Bone marrow (tissue), 2 donors: ENCODE data around the gene ROBO1.
"Not testable (repeated sequence)": the region's sequence is repeated elsewhere in the genome, so short reads cannot be mapped to it uniquely, and the experiment has no call there.

Experiments used
- DNase-seq, 2 donors: peaks; one replicate each; lab custom pipeline; 2025; lab: John Stamatoyannopoulos, UW

ROBO1 gene

DNA sequence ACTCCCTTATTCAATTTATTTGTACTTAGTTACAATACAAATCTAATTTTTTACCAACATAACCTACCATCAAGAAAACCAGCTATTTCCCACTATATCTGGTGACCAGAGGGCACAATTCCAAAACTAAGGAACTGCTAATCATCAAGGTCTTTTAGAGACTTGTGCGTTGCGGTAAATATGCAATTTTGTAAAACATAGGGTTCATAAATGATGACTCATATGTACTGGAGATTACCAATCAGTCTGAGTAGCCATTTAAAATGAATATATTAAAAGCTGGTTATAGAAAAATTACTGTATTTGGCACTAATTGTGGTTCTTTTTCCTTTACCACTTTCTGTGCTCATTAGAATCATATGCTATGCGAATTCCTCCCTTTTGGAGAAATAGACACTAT is 859.6 kb downstream of the ROBO1 start:
- no peak for DNase-seq

GRCh38 chr3:78907367-78907766 is 860.4 kb downstream of the ROBO1 start:
- DNase-seq: no peak

DNA sequence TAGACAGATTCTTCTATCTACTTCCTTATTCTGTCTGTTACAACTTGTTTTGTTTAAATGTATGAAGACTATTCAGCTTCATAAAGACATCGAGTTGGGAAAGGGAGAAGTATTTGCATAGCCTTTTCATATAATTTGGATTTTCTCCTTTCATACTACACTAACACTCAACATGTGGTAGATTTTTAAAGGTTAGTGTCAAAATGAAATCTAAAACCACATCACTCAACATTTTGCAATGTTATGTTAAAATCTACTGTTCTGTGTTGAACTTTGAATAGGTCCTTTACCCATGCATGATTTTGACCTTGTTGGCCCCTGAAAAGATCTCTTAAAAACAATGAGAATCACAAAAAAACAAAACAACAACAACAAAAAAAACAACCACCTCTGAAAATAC is 860.9 kb downstream of the ROBO1 start:
- no peak for DNase-seq

GRCh38 chr3:78906245-78906644 is 861.6 kb downstream of the ROBO1 start:
- no peak for DNase-seq

GRCh38 chr3:78905700-78906099 is 862.1 kb downstream of the ROBO1 start:
- DNase-seq: no peak

- no peak for DNase-seq
Measured at GRCh38 chr3:78901544-78901943, 866.3 kb downstream of the ROBO1 start.

- DNase-seq: no peak
Measured at GRCh38 chr3:78900880-78901279, 866.9 kb downstream of the ROBO1 start.

DNA sequence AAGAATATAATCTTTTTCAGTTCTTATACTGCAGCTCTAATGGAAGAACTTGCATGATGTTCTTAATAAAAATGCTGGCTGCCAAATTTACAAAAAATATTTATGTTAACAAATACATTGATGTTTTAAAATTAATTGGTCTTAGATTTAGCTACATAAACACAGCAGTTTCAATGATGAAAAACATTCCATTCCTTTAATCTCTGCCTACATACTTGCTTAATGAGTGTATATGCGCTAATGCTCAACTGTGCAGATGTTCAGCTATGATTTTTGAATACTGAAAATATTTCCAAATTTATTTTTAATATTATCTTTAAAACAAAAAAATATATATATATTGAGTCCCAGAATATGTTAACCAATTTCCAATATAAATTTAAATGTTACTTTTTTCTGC is 867.4 kb downstream of the ROBO1 start:
- DNase-seq: no peak

GRCh38 chr3:78895528-78895927 is 872.3 kb downstream of the ROBO1 start:
- DNase-seq: no peak

GRCh38 chr3:78894787-78895186 is 873.0 kb downstream of the ROBO1 start:
- DNase-seq: no peak

GRCh38 chr3:78893161-78893560 is 874.6 kb downstream of the ROBO1 start:
- no peak for DNase-seq

GRCh38 chr3:78889348-78889747 is 878.5 kb downstream of the ROBO1 start:
- no peak for DNase-seq

GRCh38 chr3:78888635-78889034 is 879.2 kb downstream of the ROBO1 start:
- DNase-seq: no peak

- no peak for DNase-seq
Measured at GRCh38 chr3:78887547-78888011, 880.2 kb downstream of the ROBO1 start.

DNA sequence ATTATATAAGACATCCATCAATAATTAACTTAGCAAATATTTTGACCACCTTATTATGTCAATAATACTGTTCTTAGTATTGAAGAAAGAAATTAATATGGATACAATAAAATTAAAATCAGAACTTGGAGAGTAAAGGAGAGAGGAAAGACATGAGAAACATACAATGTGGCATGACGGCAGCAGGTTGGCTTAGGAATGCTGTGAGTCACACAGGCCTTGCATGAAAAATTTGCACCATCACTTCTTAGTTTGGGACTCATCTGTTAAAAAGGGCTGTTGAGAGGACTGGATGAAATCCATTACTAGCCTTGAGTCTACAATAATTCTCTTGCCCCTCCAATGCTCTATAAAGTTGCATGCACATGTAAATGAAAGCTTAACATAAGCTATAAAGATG is 880.8 kb downstream of the ROBO1 start:
- DNase-seq: no peak

GRCh38 chr3:78884567-78884966 is 883.2 kb downstream of the ROBO1 start:
- not testable (repeated sequence) for DNase-seq

GRCh38 chr3:78882251-78882650 is 885.5 kb downstream of the ROBO1 start:
- DNase-seq: no peak

DNA sequence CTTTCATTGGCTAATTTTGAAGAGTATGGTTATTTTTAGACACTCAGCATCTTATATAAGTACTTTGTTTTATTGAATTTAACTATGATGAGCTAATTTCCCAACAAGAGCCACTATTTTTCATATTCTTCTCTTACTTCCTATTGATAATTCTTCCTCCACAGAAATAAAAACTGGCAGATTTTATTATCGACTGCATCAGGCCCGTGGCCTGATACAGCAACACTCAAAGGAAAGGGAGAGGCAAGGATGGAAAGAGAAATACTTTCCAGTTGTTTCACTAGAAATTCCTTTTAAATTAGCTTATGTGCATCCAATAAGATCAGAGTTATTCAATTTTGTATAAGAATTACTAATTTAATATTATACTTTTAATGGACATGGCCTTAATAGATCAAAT is 886.3 kb downstream of the ROBO1 start:
- no peak for DNase-seq

- no peak for DNase-seq
Measured at GRCh38 chr3:78880603-78881461, 887.0 kb downstream of the ROBO1 start.

GRCh38 chr3:78879295-78879860 is 888.4 kb downstream of the ROBO1 start:
- no peak for DNase-seq

DNA sequence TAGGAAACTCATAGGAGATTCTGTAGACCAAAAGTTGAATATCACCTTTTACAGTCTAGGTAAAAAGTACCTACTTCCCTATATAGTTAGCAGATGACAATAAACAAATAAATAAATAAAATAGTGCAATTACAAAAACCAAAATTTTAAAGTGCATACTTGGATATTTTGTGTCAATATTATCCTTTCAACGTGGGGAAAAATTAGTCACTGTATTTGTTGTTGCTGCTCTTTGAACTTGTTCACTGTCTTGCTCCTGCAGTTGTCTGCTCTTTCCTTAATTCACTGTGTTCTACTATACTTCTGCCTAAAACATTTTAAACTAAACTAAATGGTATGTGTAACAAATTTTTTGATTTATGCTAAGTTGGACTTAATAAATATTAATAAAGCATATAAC is 889.0 kb downstream of the ROBO1 start:
- DNase-seq: no peak

GRCh38 chr3:78878011-78878410 is 889.8 kb downstream of the ROBO1 start:
- DNase-seq: no peak

DNA sequence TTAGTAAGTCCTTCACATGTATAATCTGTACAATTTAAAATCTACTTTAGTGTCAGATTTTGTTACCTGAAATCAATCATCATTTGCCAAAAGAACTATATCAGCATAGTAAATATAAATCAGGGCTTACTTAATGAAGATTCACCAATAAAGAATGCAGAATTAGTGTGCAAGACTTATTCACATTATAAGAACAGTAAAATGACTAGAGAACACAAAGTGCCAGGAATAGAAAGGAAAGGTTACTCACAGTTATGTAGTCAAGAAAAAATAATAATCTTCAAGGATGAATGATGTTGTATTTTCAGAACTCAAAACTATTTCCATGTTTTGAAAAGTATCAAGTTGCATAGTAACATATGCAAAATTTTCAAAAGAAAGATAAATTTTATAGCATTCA is 891.9 kb downstream of the ROBO1 start:
- DNase-seq: no peak

DNA sequence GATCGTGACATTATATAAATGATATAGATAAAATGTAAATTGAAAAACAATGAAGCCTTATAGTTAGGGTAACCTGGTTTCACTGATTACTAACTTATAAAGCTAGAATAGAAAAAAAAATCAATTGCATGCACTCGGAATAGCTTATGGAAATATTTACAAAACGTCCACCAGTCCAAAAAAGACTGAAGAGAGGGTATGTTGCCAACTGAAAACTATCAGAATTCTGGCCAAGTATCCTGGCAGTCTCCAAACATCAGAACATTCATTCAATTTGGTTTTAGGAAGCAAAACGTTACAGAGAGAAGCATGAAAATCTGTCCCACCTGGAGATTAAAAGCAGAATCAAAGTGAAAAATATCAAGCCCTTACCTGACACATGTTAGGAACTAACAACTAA is 892.4 kb downstream of the ROBO1 start:
- DNase-seq: no peak
